GM12801 (cell line): ENCODE measurements around the gene FANCG.

Experiments
- TF ChIP-seq, protein P1 (sequence below): IDR thresholded peaks from one replicate; pipeline ENCODE4 v1.5.1; 2011; ENCODE audit warnings: control low read depth; ENCODE audit not compliant: insufficient read length; ENCODE audit errors: extremely low read depth

FANCG gene

DNA sequence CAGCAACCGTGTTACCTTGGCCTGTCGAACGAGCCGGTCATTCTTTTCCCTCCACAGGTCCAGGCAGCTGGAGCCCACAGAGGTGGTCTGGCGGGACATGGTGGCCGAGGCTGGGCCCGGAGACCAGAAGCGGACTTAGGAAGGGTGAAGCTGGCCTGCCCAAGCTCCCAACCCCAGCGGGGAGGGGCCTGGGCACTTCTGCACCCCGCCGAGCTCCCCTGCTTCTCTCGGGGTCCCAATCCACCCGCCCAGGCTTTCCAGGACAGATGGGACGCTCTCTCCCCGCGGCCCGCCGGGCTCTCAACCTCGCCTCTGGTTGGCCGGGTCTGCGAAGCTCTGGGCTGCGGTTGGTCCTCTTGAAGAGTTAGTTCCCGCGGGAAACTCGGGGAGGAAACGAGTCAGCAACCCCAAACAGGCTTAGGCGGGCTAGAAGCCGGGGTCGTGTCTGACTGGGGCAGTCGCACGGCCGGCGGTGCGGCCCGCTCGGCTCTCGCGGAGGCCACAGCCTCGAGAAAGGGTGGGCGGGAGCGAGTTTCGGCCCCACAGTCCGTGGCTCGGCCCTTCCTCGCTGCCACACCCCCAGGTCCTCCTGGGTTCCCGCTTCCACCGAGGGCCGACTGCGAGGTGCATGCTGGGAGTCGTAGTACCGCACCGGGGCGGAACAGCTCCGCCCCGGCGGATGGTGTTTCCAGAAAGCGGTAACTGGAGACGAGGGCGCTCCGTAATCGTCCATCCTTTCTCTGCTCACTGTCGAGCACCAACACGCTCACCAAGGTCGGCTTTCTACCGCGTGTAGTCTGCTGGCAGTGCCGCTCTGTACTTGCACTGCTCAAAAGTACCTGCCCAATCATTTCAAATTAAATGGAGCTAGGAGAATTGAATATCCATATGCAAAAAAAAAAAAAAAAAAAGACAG lies at the start of gene FANCG:
Gene FANCG, minus strand, starts transcription at position 517 of the 916 bp plus-strand sequence. Its CDS starts 418 bp downstream, at position 99.
- TF ChIP-seq, protein P1, sequence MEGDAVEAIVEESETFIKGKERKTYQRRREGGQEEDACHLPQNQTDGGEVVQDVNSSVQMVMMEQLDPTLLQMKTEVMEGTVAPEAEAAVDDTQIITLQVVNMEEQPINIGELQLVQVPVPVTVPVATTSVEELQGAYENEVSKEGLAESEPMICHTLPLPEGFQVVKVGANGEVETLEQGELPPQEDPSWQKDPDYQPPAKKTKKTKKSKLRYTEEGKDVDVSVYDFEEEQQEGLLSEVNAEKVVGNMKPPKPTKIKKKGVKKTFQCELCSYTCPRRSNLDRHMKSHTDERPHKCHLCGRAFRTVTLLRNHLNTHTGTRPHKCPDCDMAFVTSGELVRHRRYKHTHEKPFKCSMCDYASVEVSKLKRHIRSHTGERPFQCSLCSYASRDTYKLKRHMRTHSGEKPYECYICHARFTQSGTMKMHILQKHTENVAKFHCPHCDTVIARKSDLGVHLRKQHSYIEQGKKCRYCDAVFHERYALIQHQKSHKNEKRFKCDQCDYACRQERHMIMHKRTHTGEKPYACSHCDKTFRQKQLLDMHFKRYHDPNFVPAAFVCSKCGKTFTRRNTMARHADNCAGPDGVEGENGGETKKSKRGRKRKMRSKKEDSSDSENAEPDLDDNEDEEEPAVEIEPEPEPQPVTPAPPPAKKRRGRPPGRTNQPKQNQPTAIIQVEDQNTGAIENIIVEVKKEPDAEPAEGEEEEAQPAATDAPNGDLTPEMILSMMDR = no peak

DNA sequence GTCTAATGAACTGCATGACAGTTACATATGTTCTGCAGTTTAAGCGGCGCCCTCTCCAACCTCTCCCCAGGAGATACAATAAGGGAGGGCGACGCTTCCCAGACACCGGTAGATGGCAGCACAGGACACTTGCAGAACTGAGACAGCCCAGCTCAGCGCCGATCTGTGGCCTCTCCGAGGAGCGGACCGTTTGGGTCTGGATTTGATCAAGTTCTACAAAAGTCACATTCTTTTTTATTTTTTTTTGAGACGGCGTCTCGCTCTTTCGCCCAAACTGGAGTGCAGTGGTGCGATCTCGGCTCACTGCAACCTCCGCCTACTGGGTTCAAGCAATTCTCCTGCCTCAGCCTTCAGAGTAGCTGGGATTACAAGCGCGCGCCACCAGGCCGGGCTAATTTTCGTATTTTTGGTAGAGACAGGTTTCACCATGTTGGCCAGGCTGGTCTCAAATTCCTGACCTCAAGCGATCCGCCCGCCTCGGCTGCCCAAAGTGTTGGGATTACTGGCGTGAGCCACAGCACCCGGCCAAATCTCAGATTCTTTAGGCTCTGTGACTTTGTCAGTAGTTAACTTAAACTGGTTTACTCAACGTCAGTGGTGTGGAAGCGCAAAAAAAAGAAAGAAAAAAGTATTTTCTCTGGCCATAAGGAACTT lies 37.3 kb upstream of the FANCG start:
- TF ChIP-seq, protein P1 = no peak

DNA sequence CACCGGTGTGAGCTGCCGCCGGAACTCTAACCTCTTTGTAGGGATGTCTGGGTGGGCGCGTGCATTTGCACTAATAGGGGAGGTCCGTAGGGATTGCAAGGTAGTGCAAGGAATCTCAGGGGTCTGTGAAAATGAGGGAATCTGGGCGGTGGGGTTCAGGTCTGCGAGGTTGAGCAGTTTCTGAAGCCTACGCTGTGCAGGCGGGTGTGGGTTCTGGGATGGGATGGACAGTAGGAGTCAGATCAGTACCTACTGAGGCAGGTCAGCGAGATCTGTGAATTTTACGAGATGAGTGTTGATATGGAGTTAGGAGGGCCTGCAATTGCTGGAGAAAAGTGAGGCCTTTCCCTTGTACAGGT lies 36.8 kb upstream of the FANCG start:
- TF ChIP-seq, protein P1 = no peak

DNA sequence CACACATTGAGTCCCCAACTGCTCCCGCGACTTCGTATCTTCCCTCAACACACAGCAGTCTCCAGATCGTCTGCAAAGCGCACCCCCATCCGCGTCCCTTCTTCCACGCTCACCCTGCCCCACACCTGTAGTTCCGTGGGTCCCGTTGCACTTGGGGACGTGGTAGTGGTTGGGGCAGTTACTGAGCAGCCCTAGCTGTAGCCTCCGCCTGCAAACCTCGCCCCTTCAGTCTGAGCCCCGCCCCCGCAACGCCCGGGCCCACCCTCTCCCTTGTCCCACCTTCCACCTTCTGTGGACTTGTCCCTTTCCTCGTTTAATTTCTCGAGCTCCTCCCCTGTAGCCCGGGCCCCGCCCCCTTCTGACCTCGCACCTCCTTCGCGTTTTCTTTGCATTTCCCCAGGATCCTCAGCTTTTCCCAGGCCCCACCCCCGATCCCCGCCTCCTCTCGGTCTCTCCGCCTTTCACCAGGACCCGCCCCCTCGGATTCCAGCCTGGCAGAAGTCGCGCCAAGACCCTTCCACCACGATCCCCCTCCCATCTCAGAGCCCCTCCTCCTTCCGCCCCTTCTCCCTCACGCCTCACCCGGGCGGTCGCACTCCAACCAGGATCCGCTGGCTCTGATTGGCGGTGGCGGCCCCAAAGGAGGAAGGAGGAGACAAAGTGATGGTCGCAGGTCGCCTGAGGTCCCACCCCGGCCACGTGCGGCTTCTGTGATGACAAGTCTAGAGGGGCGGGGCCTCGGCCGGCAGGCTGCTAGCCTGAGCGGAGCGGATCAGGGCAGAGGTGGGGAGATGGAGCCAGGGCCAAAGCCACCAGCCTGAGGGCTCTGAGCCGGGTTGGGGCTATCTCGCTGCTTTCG lies 36.2 kb upstream of the FANCG start, which contains the start of gene ATOSB:
Gene ATOSB, minus strand, starts transcription at position 183 of the 859 bp plus-strand sequence. CDS start 7,588 bp downstream, outside the sequence.
- TF ChIP-seq, protein P1 = no peak

DNA sequence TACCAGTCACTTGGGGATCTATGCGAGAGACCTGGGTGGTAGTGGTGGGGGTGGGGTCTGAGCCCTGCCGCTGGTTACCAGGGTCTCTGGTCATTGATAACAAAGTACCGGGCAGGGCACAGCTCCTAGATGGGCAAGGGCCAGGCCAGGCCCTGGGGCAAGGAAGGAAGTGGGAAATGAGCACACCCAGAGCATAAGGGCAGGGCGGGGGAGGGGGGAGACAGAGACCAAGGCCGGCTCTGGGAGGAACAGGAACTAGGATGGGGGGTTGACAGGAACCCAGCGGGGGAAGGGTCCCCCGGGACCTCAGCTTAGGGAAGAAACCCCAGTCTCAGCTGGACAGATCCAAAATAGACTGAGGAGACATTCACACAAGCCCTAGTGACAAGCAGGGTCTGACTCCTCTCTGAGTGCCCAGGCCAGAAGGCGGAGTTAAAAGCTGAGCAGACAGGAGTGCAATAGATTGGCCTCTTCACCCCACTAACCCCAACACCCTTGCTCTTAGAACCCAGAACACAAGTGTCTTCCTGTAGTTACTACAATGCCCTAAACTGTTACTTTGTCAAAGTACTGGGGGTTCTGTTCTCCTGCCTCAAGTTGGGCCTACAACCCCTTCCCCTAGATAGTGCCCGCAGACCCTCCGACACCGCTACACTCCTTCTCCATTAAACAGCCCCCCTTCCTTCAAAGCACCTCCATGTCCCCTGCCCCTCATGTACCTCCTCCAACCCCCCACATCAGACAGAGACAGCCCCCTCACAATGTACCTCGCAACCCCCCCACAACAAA lies 35.3 kb upstream of the FANCG start:
- TF ChIP-seq, protein P1 = no peak

DNA sequence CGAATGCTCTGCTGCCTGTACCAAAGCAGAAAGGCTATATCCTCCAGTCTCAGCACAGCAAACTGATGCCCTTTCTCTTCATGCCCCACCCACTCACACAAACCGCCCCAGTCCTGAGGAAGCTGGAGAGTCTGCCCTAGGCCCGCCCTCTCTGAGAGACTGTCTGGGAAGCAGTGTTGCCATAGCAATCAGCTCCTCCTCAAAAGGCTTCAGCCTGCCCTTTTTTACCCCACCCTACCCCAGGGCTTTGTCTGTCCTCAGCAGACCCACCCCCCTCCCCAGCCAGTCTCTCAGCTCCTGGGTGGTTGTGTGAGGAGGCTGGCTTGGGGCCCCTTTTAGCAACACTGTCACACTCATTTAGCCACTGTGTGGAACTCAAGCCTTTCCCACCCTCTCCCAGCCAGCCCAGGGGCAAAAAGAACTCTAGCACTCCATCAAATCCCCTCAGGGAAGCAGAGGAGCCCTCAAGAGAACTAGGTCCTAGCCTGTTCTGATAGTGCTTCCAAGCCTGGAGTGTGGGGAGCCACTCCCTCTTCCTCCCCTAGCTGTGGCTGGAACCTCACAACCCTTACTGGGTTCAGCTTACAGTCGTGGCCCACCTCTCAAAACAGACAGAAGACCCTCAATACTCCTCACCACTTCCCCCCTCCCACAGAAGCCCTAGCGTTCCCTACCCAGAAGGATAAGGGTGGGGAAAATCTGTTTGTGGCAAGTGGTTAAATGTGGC lies 34.5 kb upstream of the FANCG start:
- TF ChIP-seq, protein P1 = no peak
